ENCODE measurements around the gene ARSA. TPM values are rescaled to one million over a fixed set of nuclear protein-coding genes. Genes with fewer than 3 reads are reported as not detected.
A peak's percentile ranks its signal among the peaks of the same experiment; 100 is the strongest.

The ARSA gene
- total and polyA plus RNA-seq, 2 of the 13 experiments (the other 11 are each of a cell fraction or from before 2014, with no cell fraction given): 9.0 to 11.5 TPM

DNA sequence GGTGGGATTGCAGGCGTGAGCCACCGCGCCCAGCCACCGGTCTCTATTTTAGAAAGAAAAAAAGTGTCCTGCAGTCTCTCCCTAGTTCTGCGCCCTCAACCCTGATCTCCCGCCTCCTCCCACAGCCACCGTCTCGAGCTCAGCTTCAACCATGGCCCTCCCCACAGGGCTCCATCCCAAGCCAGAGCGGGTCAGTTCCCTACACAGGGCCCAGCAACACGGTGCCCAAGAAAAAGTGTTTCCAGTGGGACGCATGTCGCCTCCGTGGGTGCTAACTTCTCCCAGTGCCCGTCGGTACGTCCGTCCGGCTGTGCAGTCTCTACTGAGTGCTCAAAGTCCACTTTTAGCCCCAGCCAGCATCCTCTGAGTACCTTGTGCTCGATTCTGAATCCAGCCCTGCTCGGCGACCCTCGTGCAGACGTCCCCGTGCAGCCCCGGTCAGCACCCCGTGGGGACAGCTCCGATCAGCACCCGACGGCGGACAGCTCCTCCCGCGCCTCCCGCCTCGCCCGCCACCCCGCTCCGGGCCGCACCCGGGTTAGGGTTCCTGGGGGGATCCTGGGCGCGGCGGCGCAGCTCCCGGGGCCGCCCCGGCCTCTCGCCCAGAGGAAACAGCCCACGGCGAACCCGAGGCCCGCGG is 28.0 kb downstream of the ARSA start (continued):
- TF ChIP-seq, protein P1, sequence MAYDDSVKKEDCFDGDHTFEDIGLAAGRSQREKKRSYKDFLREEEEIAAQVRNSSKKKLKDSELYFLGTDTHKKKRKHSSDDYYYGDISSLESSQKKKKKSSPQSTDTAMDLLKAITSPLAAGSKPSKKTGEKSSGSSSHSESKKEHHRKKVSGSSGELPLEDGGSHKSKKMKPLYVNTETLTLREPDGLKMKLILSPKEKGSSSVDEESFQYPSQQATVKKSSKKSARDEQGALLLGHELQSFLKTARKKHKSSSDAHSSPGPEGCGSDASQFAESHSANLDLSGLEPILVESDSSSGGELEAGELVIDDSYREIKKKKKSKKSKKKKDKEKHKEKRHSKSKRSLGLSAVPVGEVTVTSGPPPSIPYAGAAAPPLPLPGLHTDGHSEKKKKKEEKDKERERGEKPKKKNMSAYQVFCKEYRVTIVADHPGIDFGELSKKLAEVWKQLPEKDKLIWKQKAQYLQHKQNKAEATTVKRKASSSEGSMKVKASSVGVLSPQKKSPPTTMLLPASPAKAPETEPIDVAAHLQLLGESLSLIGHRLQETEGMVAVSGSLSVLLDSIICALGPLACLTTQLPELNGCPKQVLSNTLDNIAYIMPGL (CRISPR knock-in tag; IDR thresholded peaks at IDR 0.05; ENCODE audit: borderline replicate concordance in 1 of 2, low read depth in 1 of 2): peak; percentile 33 to 83; a peak in 2 of 4 replicates
- TF ChIP-seq STAG1 (CRISPR knock-in tag; IDR thresholded peaks at IDR 0.05) (peak; percentile 27; the same call in 1 of the 2 replicates), ESRRA (CRISPR knock-in tag; IDR thresholded peaks at IDR 0.05; ENCODE audit: low read depth) (peak; percentile 69; the same call in 1 of the 2 replicates), PATZ1 (CRISPR knock-in tag; IDR thresholded peaks at IDR 0.05) (peak; percentile 91), SMAD3 (CRISPR knock-in tag; IDR thresholded peaks at IDR 0.05) (peak; percentile 99), PHF5A (CRISPR knock-in tag; IDR thresholded peaks at IDR 0.05; ENCODE audit: low read depth, unreplicated experiment) (peak; percentile 86), ZFYVE20 (CRISPR knock-in tag; IDR thresholded peaks at IDR 0.05; ENCODE audit: borderline replicate concordance, low read depth) (peak; percentile 99), THRA (CRISPR knock-in tag; IDR thresholded peaks at IDR 0.05; ENCODE audit: borderline replicate concordance) (peak; percentile 95), RBM22 (optimal IDR thresholded peaks at IDR 0.05; ENCODE audit: low read length) (no peak), FOSL1 (CRISPR knock-in tag; IDR thresholded peaks at IDR 0.05; ENCODE audit: borderline replicate concordance) (peak; percentile 85), ZNF329 (CRISPR knock-in tag; IDR thresholded peaks at IDR 0.05; ENCODE audit: low read depth) (peak; percentile 91), ZFP37 (CRISPR knock-in tag; IDR thresholded peaks at IDR 0.05; ENCODE audit: borderline replicate concordance) (peak; percentile 100)
- TF ChIP-seq, protein P2, sequence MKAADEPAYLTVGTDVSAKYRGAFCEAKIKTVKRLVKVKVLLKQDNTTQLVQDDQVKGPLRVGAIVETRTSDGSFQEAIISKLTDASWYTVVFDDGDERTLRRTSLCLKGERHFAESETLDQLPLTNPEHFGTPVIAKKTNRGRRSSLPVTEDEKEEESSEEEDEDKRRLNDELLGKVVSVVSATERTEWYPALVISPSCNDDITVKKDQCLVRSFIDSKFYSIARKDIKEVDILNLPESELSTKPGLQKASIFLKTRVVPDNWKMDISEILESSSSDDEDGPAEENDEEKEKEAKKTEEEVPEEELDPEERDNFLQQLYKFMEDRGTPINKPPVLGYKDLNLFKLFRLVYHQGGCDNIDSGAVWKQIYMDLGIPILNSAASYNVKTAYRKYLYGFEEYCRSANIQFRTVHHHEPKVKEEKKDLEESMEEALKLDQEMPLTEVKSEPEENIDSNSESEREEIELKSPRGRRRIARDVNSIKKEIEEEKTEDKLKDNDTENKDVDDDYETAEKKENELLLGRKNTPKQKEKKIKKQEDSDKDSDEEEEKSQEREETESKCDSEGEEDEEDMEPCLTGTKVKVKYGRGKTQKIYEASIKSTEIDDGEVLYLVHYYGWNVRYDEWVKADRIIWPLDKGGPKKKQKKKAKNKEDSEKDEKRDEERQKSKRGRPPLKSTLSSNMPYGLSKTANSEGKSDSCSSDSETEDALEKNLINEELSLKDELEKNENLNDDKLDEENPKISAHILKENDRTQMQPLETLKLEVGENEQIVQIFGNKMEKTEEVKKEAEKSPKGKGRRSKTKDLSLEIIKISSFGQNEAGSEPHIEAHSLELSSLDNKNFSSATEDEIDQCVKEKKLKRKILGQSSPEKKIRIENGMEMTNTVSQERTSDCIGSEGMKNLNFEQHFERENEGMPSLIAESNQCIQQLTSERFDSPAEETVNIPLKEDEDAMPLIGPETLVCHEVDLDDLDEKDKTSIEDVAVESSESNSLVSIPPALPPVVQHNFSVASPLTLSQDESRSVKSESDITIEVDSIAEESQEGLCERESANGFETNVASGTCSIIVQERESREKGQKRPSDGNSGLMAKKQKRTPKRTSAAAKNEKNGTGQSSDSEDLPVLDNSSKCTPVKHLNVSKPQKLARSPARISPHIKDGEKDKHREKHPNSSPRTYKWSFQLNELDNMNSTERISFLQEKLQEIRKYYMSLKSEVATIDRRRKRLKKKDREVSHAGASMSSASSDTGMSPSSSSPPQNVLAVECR (CRISPR knock-in tag; IDR thresholded peaks at IDR 0.05; ENCODE audit: borderline replicate concordance): peak; percentile 99
- TF ChIP-seq, protein P3, sequence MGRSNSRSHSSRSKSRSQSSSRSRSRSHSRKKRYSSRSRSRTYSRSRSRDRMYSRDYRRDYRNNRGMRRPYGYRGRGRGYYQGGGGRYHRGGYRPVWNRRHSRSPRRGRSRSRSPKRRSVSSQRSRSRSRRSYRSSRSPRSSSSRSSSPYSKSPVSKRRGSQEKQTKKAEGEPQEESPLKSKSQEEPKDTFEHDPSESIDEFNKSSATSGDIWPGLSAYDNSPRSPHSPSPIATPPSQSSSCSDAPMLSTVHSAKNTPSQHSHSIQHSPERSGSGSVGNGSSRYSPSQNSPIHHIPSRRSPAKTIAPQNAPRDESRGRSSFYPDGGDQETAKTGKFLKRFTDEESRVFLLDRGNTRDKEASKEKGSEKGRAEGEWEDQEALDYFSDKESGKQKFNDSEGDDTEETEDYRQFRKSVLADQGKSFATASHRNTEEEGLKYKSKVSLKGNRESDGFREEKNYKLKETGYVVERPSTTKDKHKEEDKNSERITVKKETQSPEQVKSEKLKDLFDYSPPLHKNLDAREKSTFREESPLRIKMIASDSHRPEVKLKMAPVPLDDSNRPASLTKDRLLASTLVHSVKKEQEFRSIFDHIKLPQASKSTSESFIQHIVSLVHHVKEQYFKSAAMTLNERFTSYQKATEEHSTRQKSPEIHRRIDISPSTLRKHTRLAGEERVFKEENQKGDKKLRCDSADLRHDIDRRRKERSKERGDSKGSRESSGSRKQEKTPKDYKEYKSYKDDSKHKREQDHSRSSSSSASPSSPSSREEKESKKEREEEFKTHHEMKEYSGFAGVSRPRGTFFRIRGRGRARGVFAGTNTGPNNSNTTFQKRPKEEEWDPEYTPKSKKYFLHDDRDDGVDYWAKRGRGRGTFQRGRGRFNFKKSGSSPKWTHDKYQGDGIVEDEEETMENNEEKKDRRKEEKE (IDR thresholded peaks at IDR 0.05): no peak

Measured in HepG2 (cell line).